VCaP (cell line): ENCODE measurements around the gene PEF1.

Experiments used
- H3K27ac ChIP-seq: fragments of 450-650 bp; 2 replicates; pipeline ENCODE4 v1.5.1; 2017
- CTCF ChIP-seq: fragments of 450-650 bp; conservative IDR thresholded peaks from 2 replicates; pipeline ENCODE4 v1.5.1; 2017; ENCODE audit warnings: mild to moderate bottlenecking, moderate library complexity

PEF1 gene

GRCh38 chr1:31659889-31660288 lies 15.2 kb upstream of the PEF1 start:
- no peak overlapping the region for H3K27ac ChIP-seq
- TF ChIP-seq CTCF, result no peak

- H3K27ac ChIP-seq, result no peak overlapping the region
- TF ChIP-seq CTCF, result no peak
Observed at GRCh38 chr1:31658721-31659120, 14.0 kb upstream of the PEF1 start.

GRCh38 chr1:31657972-31658510 lies 13.4 kb upstream of the PEF1 start:
- no peak for TF ChIP-seq CTCF
- H3K27ac ChIP-seq, result no peak overlapping the region

- no peak overlapping the region for H3K27ac ChIP-seq
- no peak for TF ChIP-seq CTCF
Observed at GRCh38 chr1:31657020-31657804, 12.5 kb upstream of the PEF1 start.

DNA sequence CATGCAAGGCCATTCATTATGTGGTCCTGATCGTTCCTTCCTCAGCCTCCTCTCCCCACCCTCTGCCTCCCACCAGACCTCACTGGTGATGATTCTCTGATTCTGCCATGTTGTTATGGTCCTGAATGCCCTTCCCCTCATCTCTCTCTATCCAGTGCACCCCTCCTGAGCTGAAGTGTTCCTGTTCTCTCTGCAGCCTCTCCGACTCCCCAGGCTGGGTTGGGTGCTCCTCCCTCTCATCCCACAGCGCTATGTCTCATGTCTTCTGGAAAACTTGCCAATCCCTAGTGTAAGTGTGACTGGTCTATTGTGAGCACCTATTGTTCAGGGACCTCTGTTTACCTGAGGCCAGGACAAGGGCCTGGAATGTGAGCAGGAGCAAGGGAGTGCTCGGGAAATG lies 11.1 kb upstream of the PEF1 start:
- TF ChIP-seq CTCF, result no peak
- no peak overlapping the region for H3K27ac ChIP-seq

- no peak for TF ChIP-seq CTCF
- no peak overlapping the region for H3K27ac ChIP-seq
Observed at GRCh38 chr1:31655104-31655503, 10.4 kb upstream of the PEF1 start.

- TF ChIP-seq CTCF, result no peak
- no peak overlapping the region for H3K27ac ChIP-seq
Observed at GRCh38 chr1:31654474-31654776, 9.7 kb upstream of the PEF1 start.
